Measurements from ENCODE around the gene NDUFAF7. TPM values are rescaled to one million over a fixed set of nuclear protein-coding genes. Genes with fewer than 3 reads are reported as not detected.

NDUFAF7 gene
- 13.2 and 15.4 TPM in 2 replicates for total RNA-seq

GRCh38 chr2:37231241-37232130 is at the start of gene NDUFAF7, which contains the start of gene CEBPZ:
Gene NDUFAF7, plus strand, starts transcription at chr2:37231658. Its CDS starts 48 bp downstream, at chr2:37231706.
Gene CEBPZ, minus strand, starts transcription at chr2:37231596. Its CDS starts 29 bp downstream, at chr2:37231567.

GRCh38 chr2:37188570-37188969 is 42.9 kb upstream of the NDUFAF7 start, which contains the start of gene SULT6B1:
Gene SULT6B1, minus strand, starts transcription at chr2:37188670. Its CDS starts 30 bp downstream, at chr2:37188640.

GRCh38 chr2:37196320-37197195 is 34.9 kb upstream of the NDUFAF7 start, which contains the start of gene CEBPZOS:
Gene CEBPZOS, plus strand, starts transcription at chr2:37196496. Its CDS starts 3,209 bp downstream, at chr2:37199705.

Other genes starting within 250 kb of the NDUFAF7 start
- 20.6 and 21.1 TPM in 2 replicates for gene HEATR5B, start 147.3 kb upstream of the NDUFAF7 start, total RNA-seq
- gene GPATCH11, start 147.1 kb upstream of the NDUFAF7 start, total RNA-seq, result 4.8 and 7.6 TPM in 2 replicates
- gene EIF2AK2, start 74.7 kb upstream of the NDUFAF7 start, total RNA-seq, result 29.0 and 33.0 TPM in 2 replicates
- not detected in 2 replicates for gene SULT6B1, start 43.0 kb upstream of the NDUFAF7 start, total RNA-seq
- gene CEBPZOS, start 35.2 kb upstream of the NDUFAF7 start, total RNA-seq, result 14.0 and 20.9 TPM in 2 replicates
- 43.0 and 60.8 TPM in 2 replicates for gene CEBPZ, start 62 bp upstream of the NDUFAF7 start, total RNA-seq
- gene PRKD3, start 93.2 kb downstream of the NDUFAF7 start, total RNA-seq, result 40.4 and 67.1 TPM in 2 replicates
- gene QPCT, start 113.0 kb downstream of the NDUFAF7 start, total RNA-seq, result 4.4 and 6.5 TPM in 2 replicates